Astrocyte (in vitro differentiated cells and primary cell): Measurements from ENCODE around the gene ULK4. TPM values are rescaled to one million over a fixed set of nuclear protein-coding genes. Genes with fewer than 3 reads are reported as not detected.
"Not testable (repeated sequence)": the region's sequence is repeated elsewhere in the genome, so short reads cannot be mapped to it uniquely, and the experiment has no call there.

Experiments
- DNase-seq: peaks from one replicate; pipeline ENCODE4 v3.0.0-alpha.2; 2010; ENCODE audit warnings: low read depth
- FAIRE-seq: peaks from 2 replicates; lab custom pipeline; 2011; peaks lifted over from hg19 to GRCh38; lab: Jason Lieb, UNC
- H2AFZ ChIP-seq: 2 replicates; pipeline ENCODE4 v1.6.0; 2012; ENCODE audit warnings: low read depth, low read length, inconsistent platforms
- H3K27ac ChIP-seq: 2 replicates; pipeline ENCODE4 v1.5.1; 2011; ENCODE audit warnings: low read depth, low read length, inconsistent platforms
- H3K27me3 ChIP-seq: 2 replicates; pipeline ENCODE4 v1.6.0; 2011; ENCODE audit warnings: low read length, inconsistent platforms; ENCODE audit not compliant: insufficient read depth
- H3K36me3 ChIP-seq: 2 replicates; pipeline ENCODE4 v1.5.1; 2011; ENCODE audit warnings: low read length, inconsistent platforms; ENCODE audit not compliant: insufficient read depth
- H3K4me1 ChIP-seq: 2 replicates; pipeline ENCODE4 v1.5.1; 2011; ENCODE audit warnings: low read length, inconsistent platforms; ENCODE audit not compliant: insufficient read depth
- H3K4me2 ChIP-seq: 2 replicates; pipeline ENCODE4 v1.6.0; 2012; ENCODE audit warnings: low read length, inconsistent platforms
- H3K4me3 ChIP-seq: 2 replicates; pipeline ENCODE4 v1.5.1; 2011; ENCODE audit warnings: low read depth, mild to moderate bottlenecking, low read length, inconsistent platforms; ENCODE audit not compliant: insufficient read depth
- H3K79me2 ChIP-seq: 2 replicates; pipeline ENCODE4 v1.6.0; 2012; ENCODE audit warnings: mild to moderate bottlenecking, low read length, inconsistent platforms; ENCODE audit not compliant: insufficient read depth
- H3K9ac ChIP-seq: 2 replicates; pipeline ENCODE4 v1.6.0; 2012; ENCODE audit warnings: mild to moderate bottlenecking, low read length, inconsistent platforms
- H3K9me3 ChIP-seq: 2 replicates; pipeline ENCODE4 v1.5.1; 2012; ENCODE audit warnings: low read depth, mild to moderate bottlenecking, low read length, inconsistent platforms; ENCODE audit not compliant: insufficient read depth
- H4K20me1 ChIP-seq: 2 replicates; pipeline ENCODE4 v1.6.0; 2012; ENCODE audit warnings: low read length, inconsistent platforms; ENCODE audit not compliant: insufficient read depth
- H3K27ac Mint-ChIP-seq: one replicate; pipeline ENCODE4 v1.8.0; 2021; ENCODE audit warnings: mild to moderate bottlenecking, mixed read lengths; ENCODE audit not compliant: unreplicated experiment
- H3K27me3 Mint-ChIP-seq: one replicate; pipeline ENCODE4 v1.8.0; 2021; ENCODE audit warnings: low read depth, mixed read lengths; ENCODE audit not compliant: unreplicated experiment
- H3K36me3 Mint-ChIP-seq: one replicate; pipeline ENCODE4 v1.8.0; 2021; ENCODE audit warnings: low read depth, mixed read lengths; ENCODE audit not compliant: unreplicated experiment
- H3K4me1 Mint-ChIP-seq: one replicate; pipeline ENCODE4 v1.8.0; 2021; ENCODE audit warnings: low read depth, mixed read lengths; ENCODE audit not compliant: unreplicated experiment
- H3K4me3 Mint-ChIP-seq: one replicate; pipeline ENCODE4 v1.8.0; 2021; ENCODE audit warnings: mild to moderate bottlenecking, moderate library complexity, mixed read lengths; ENCODE audit not compliant: unreplicated experiment
- H3K9me3 Mint-ChIP-seq: one replicate; pipeline ENCODE4 v1.8.0; 2021; ENCODE audit warnings: mild to moderate bottlenecking, mixed read lengths; ENCODE audit not compliant: unreplicated experiment
- CTCF ChIP-seq: IDR thresholded peaks from 2 replicates; pipeline ENCODE4 v1.5.1; 2011; ENCODE audit warnings: low read depth, mild to moderate bottlenecking, inconsistent platforms, low read length, moderate library complexity; ENCODE audit not compliant: insufficient read depth
- EZH2 ChIP-seq: IDR thresholded peaks from 2 replicates; pipeline ENCODE4 v1.6.1; 2012; ENCODE audit warnings: mild to moderate bottlenecking, low read length, inconsistent platforms; ENCODE audit not compliant: insufficient read depth
- total RNA-seq: library from RNA; stranded (reverse); gene quantifications from 2 replicates; pipeline ENCODE4 v1.2.1, GENCODE V29; 2021

The ULK4 gene
- total RNA-seq, 1 donor from 2014 or later: 6.6 TPM

- TF ChIP-seq EZH2: no peak
- TF ChIP-seq CTCF: no peak
- H2AFZ ChIP-seq: no peak overlapping the region
- H3K79me2 ChIP-seq: no peaks in the 10 kb centered on the region
- H3K4me2 ChIP-seq: peak overlapping the region; percentile 53
- no peaks in the 10 kb centered on the region for H3K27me3 ChIP-seq
- peak overlapping the region; percentile 73 for H3K4me3 Mint-ChIP-seq
- H3K9me3 ChIP-seq: no peaks in the 10 kb centered on the region
- no peak overlapping the region for H3K4me3 ChIP-seq
- peak; percentile 97 for DNase-seq
- peak overlapping the region; percentile 99 for H3K27ac Mint-ChIP-seq
- H3K4me1 ChIP-seq: peaks cover 31% of the 10 kb centered on the region
- H3K9me3 Mint-ChIP-seq: no peaks in the 10 kb centered on the region
- no peaks in the 10 kb centered on the region for H3K27me3 Mint-ChIP-seq
- H3K4me1 Mint-ChIP-seq: peaks cover 58% of the 10 kb centered on the region
- H3K36me3 Mint-ChIP-seq: no peaks in the 10 kb centered on the region
- H4K20me1 ChIP-seq: no peaks in the 10 kb centered on the region
- peak; percentile 92 for FAIRE-seq
- peak overlapping the region; percentile 79 for H3K27ac ChIP-seq
- peak overlapping the region; percentile 40 for H3K9ac ChIP-seq
- H3K36me3 ChIP-seq: no peaks in the 10 kb centered on the region
Measured at GRCh38 chr3:41681479-41681878, 280.4 kb downstream of the ULK4 start.

GRCh38 chr3:41679374-41679773 is 282.5 kb downstream of the ULK4 start:
- no peak overlapping the region for H3K4me3 Mint-ChIP-seq
- Histone ChIP-seq H3K4me3 (no peak overlapping the region), H4K20me1 (no peaks in the 10 kb centered on the region), H3K4me1 (peaks cover 31% of the 10 kb centered on the region), H3K36me3 (no peaks in the 10 kb centered on the region), H3K27me3 (no peaks in the 10 kb centered on the region), H3K9me3 (no peaks in the 10 kb centered on the region), H3K27ac (no peak overlapping the region), H2AFZ (no peak overlapping the region), H3K79me2 (no peaks in the 10 kb centered on the region), H3K4me2 (no peak overlapping the region), H3K9ac (no peak overlapping the region)
- no peaks in the 10 kb centered on the region for H3K9me3 Mint-ChIP-seq
- H3K27me3 Mint-ChIP-seq: no peaks in the 10 kb centered on the region
- TF ChIP-seq EZH2 (no peak), CTCF (no peak)
- DNase-seq (no peak), FAIRE-seq (no peak)
- peaks cover 51% of the 10 kb centered on the region for H3K4me1 Mint-ChIP-seq
- H3K27ac Mint-ChIP-seq: peak overlapping the region; percentile 72
- H3K36me3 Mint-ChIP-seq: no peaks in the 10 kb centered on the region

- H4K20me1 ChIP-seq, H3K27me3 Mint-ChIP-seq, H3K36me3 ChIP-seq, H3K27ac ChIP-seq, H2AFZ ChIP-seq, H3K9me3 Mint-ChIP-seq, H3K4me3 ChIP-seq, H3K4me3 Mint-ChIP-seq, FAIRE-seq, H3K36me3 Mint-ChIP-seq, H3K9ac ChIP-seq, H3K79me2 ChIP-seq, H3K27ac Mint-ChIP-seq, H3K4me2 ChIP-seq, H3K27me3 ChIP-seq, H3K9me3 ChIP-seq, H3K4me1 ChIP-seq, DNase-seq: not testable (repeated sequence)
- peaks cover 17% of the 10 kb centered on the region for H3K4me1 Mint-ChIP-seq
Measured at GRCh38 chr3:41675102-41675501, 286.8 kb downstream of the ULK4 start.
